ENCODE results near the gene ZBTB2. TPM values are rescaled to one million over a fixed set of nuclear protein-coding genes. Genes with fewer than 3 reads are reported as not detected.

Gene ZBTB2
- total RNA-seq, 1 experiment from 2014 or later: 16.2 TPM

GRCh38 chr6:151374036-151374683 lies 17.2 kb downstream of the ZBTB2 start:
- Histone ChIP-seq H3K27me3 (ENCODE audit: control insufficient read depth, insufficient read depth, low read length) (no peaks in the 10 kb centered on the region), H3K36me3 (ENCODE audit: control insufficient read depth, insufficient read depth, low read length) (0 out of 2 replicates have a peak, but pooled peaks cover 2% of the 10 kb centered on the region), H3K9me3 (ENCODE audit: control insufficient read depth, insufficient read depth, low read depth, low read length) (no peaks in the 10 kb centered on the region), H3K27ac (ENCODE audit: low read length) (peak overlapping the region; percentile 82), H3K4me1 (ENCODE audit: control insufficient read depth, insufficient read depth, low read length) (peaks cover 10% of the 10 kb centered on the region), H3K4me3 (ENCODE audit: low read depth in 2 of 2, low read length in 2 of 2) (peak overlapping the region; percentile 18 to 36; a peak in 3 of 4 replicates)
- no TSS peak for BruUV-seq (replicated peaks)
- ChIA-PET CTCF (interaction anchor here (0.8 kb wide), 1 partner anchor 16 kb away, joined by 6 read pairs; no protein-coding TSS in a partner anchor), POLR2A (interaction anchor here (0.7 kb wide), 1 partner anchor 17 kb away, joined by 18 read pairs; no protein-coding TSS in a partner anchor)
- intact Hi-C loops (cut with micrococcal nuclease; ENCODE audit: unreplicated experiment): no loop called here
- ATAC-seq (peak; percentile 52; the same call in 1 of the 2 replicates), DNase-seq (ENCODE audit: low read depth, low spot score) (no peak)
- TF ChIP-seq POLR2AphosphoS5 (IDR thresholded peaks at IDR 0.05; ENCODE audit: low read depth, low read length): no peak
- no peak for TF ChIP-seq TCF7L2 (IDR thresholded peaks at IDR 0.05; ENCODE audit: low read depth, low read length)
- TF ChIP-seq, protein P1, sequence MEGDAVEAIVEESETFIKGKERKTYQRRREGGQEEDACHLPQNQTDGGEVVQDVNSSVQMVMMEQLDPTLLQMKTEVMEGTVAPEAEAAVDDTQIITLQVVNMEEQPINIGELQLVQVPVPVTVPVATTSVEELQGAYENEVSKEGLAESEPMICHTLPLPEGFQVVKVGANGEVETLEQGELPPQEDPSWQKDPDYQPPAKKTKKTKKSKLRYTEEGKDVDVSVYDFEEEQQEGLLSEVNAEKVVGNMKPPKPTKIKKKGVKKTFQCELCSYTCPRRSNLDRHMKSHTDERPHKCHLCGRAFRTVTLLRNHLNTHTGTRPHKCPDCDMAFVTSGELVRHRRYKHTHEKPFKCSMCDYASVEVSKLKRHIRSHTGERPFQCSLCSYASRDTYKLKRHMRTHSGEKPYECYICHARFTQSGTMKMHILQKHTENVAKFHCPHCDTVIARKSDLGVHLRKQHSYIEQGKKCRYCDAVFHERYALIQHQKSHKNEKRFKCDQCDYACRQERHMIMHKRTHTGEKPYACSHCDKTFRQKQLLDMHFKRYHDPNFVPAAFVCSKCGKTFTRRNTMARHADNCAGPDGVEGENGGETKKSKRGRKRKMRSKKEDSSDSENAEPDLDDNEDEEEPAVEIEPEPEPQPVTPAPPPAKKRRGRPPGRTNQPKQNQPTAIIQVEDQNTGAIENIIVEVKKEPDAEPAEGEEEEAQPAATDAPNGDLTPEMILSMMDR (IDR thresholded peaks at IDR 0.05): no peak
- TF ChIP-seq SIN3A (IDR thresholded peaks at IDR 0.05; ENCODE audit: borderline replicate concordance, insufficient read depth, low read depth, low read length): no peak
- TF ChIP-seq REST (IDR thresholded peaks at IDR 0.05; ENCODE audit: insufficient read depth in 1 of 2, low read depth in 2 of 2, low read length in 1 of 2): no peak
- in situ Hi-C loops (cut with HindIII; ENCODE audit: low pct_unique_long_range_greater_than_20kb, low sequenced_read_pairs): no loop called here

DNA sequence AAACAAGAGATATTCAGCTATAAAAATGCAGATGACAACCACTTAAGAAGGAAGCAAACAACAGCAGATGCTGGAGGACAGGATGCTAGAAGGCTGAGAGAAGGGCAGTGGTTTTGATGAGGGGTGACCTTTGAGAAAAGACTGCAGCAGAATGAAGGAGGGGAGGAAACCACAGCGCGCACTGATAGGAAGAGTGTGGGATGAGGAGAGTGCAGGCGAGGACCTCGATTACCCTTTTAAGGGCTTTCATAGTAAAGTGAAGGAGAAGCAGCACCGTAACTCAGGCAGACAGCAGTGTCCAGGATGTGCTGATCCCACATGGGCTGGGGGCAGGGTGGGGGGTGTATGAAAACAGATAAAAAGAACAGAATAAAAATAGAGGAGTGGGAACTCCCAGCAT lies 19.2 kb downstream of the ZBTB2 start:
- ATAC-seq (no peak), DNase-seq (ENCODE audit: low read depth, low spot score) (no peak)
- no TSS peak for BruUV-seq (replicated peaks)
- H3K9me3 ChIP-seq (ENCODE audit: control insufficient read depth, insufficient read depth, low read depth, low read length): no peaks in the 10 kb centered on the region
- H3K4me3 ChIP-seq (ENCODE audit: low read depth in 2 of 2, low read length in 2 of 2): no peak overlapping the region
- intact Hi-C loops (cut with micrococcal nuclease; ENCODE audit: unreplicated experiment) (no loop called here), in situ Hi-C loops (cut with HindIII; ENCODE audit: low pct_unique_long_range_greater_than_20kb, low sequenced_read_pairs) (no loop called here)
- 0 out of 2 replicates have a peak, but pooled peaks cover 2% of the 10 kb centered on the region for H3K36me3 ChIP-seq (ENCODE audit: control insufficient read depth, insufficient read depth, low read length)
- POLR2A ChIA-PET: interaction anchor here (0.6 kb wide), 1 partner anchor 47 kb away, joined by 4 read pairs; no protein-coding TSS in a partner anchor
- H3K27me3 ChIP-seq (ENCODE audit: control insufficient read depth, insufficient read depth, low read length): no peaks in the 10 kb centered on the region
- H3K4me1 ChIP-seq (ENCODE audit: control insufficient read depth, insufficient read depth, low read length): peaks cover 10% of the 10 kb centered on the region
- H3K27ac ChIP-seq (ENCODE audit: low read length): no peak overlapping the region
- TF ChIP-seq, protein P1 (IDR thresholded peaks at IDR 0.05): no peak
- TF ChIP-seq TCF7L2 (IDR thresholded peaks at IDR 0.05; ENCODE audit: low read depth, low read length): no peak
- TF ChIP-seq REST (IDR thresholded peaks at IDR 0.05; ENCODE audit: insufficient read depth in 1 of 2, low read depth in 2 of 2, low read length in 1 of 2): no peak
- TF ChIP-seq POLR2AphosphoS5 (IDR thresholded peaks at IDR 0.05; ENCODE audit: low read depth, low read length): no peak
- TF ChIP-seq SIN3A (IDR thresholded peaks at IDR 0.05; ENCODE audit: borderline replicate concordance, insufficient read depth, low read depth, low read length): no peak
- CTCF ChIA-PET: no interaction called here
